HG03108 (cell line): ENCODE results near the gene PIAS4.
"Not testable (repeated sequence)": the region's sequence is repeated elsewhere in the genome, so short reads cannot be mapped to it uniquely, and the experiment has no call there.

Source experiments
- ATAC-seq: cut with Tn5 transposase; IDR thresholded peaks from one replicate; pipeline ENCODE4 v1.9.1; 2021; ENCODE audit warnings: moderate library complexity; ENCODE audit not compliant: unreplicated experiment

PIAS4 gene, protein sequence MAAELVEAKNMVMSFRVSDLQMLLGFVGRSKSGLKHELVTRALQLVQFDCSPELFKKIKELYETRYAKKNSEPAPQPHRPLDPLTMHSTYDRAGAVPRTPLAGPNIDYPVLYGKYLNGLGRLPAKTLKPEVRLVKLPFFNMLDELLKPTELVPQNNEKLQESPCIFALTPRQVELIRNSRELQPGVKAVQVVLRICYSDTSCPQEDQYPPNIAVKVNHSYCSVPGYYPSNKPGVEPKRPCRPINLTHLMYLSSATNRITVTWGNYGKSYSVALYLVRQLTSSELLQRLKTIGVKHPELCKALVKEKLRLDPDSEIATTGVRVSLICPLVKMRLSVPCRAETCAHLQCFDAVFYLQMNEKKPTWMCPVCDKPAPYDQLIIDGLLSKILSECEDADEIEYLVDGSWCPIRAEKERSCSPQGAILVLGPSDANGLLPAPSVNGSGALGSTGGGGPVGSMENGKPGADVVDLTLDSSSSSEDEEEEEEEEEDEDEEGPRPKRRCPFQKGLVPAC

DNA sequence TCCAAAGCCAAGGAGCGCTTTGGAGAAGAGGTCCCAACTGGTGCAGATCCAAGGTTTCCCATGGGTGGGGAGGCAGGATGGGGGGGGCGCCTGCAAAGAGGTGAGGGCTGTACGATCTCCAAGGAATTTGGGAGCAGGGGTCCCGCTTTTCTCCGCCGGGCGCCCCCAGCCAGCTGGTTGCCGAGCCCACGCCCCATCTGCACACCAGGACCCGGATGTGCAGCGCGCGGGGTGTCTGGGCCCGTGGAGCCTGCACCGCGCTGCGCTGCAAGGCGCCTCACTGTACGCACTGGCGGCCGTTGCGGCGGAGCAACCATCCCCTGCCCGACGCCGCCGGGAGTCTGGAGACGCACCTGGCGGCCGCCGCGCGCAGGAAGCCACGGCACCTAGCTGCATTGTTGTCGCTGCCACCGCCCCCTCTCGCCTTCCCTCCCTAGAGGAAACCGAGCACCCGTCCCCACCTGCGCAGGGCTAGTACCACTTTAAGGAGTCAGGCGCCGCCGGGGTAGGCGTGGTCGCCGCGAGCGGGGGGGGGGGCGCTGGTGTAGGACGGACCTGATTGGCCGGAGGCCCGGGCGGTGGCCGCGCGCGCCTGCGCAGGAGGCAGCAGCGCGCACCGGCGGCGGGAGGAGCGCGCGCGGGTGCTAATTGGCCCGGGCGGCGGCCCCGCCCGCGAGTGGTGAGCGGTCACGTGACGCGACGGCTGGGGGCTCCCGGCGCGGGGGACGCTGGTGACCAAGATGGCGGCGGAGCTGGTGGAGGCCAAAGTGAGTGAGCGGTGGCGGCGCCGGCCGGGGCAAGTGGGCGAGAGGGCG is at the start of gene PIAS4:
Gene PIAS4, plus strand, starts transcription at position 716 of the 815 bp plus-strand sequence. Its CDS starts 25 bp downstream, at position 741.
- ATAC-seq: peak; percentile 81

DNA sequence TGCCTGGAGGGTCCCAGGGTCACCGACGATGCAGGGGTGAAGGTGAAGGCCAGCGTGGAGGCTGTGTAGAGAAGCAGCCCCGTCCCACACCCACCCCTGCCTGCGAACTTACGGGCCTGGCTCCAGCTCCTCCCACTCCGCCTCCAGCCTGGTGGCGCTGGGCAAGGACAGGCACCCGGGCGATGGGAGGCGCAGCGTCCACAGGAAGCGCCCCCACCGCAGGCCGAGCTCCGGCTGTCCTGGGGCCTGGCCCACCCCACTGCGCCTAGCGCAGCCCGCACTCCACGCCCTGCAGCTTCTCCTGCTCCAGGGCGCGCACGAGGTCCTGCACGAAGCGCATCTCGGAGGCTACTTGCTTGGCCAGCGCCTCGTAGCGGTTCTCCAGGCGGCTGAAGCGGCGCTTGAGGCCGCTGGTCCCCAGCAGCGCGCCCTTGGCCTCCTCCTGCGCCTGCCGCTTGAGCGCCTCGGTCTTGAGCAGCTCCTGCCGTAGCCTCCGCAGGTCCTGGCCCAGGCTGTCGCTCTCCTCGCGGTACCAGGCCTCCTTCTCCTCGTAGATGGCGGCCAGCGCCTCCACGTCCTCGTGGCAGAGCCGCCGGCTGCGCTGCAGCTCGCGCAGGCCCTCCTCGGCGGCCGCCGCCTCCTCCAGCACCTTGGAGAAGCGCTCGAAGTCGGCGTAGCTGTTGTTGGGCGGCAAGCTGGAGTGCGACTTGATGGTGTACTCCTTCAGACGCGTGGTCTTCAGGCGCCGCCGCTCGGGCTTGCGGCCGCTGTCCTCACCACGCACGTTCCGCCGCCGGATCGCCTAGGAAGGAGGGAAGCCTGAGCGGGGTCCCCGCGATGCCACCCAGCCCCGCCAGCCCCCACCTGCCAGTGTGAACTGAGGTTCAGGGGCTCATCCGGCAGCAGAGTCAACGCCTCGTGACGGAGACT is 48.4 kb upstream of the PIAS4 start:
- ATAC-seq: no peak

DNA sequence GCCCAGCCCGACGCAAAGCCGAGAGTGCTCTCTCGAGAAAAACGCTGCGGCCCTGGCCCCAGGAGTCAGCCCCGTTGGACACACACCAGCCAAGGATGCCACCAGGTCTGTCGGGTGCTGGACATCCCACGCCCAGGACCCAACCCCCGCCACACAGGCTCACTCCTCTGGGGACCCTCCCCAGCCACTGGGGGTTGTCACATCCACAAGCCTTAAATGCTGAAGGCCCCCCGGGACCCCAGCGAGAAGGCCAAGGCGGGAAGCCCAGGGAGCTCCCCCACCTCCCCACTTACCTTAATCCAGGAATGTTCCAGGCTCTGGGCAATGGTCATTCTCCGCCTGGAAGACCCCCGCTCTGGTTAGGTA is 47.8 kb upstream of the PIAS4 start:
- ATAC-seq: no peak

DNA sequence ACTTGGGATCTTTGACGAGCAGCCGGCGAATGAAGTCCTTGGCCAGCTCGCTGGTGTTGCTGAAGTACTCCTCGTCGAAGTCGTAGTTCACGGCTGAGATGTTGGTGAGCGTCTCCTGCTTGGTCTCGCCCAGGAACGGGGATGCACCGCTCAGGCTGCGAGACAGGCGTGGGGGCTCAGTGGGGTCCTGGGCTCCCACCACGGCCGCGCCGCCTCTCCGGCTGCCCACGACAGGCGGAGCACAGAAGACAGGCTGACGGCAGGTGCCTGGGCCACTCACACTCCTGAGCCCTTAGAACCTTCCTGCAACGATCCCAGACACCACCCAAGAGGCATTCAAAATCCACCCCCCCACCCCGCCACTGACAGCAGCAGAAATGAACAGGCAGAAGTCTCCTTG is 46.5 kb upstream of the PIAS4 start:
- ATAC-seq: no peak

DNA sequence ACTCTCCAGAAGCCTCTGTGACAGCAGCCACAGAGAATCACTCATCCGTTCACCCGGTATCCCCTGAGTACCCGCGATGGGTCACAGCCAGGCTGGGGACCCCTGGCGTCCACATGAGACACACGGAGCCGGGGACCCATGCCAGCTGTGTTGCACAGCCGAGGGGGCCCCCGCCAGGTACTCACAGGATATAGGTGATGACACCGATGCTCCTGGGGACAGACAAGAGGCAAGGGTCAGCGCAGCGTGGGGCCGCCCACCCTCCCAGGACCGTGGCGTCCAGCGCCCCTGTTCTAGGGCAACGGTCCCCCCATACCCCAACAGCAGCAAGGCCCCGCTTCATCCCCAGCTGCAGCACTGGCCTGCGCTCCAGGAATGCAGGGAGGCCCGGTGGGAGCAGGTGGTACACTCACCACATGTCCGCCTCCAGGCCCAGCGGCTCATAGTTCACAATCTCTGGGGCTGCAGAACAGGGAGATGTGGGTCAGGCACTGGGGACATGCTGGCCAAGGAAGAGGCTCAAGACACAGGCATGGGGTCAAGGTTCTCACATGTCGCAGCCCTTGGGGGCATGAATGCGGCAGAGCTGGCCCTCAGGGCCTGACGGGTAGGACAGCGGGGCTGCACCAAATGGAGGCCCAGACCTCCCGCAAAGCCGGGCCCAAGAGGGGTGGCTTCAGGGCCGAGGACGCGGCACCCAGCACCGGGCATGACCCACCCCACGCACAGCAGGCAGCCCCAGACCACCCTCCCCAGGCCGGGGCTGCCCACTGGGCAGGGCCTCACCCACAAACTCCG is 43.9 kb upstream of the PIAS4 start:
- ATAC-seq: no peak

DNA sequence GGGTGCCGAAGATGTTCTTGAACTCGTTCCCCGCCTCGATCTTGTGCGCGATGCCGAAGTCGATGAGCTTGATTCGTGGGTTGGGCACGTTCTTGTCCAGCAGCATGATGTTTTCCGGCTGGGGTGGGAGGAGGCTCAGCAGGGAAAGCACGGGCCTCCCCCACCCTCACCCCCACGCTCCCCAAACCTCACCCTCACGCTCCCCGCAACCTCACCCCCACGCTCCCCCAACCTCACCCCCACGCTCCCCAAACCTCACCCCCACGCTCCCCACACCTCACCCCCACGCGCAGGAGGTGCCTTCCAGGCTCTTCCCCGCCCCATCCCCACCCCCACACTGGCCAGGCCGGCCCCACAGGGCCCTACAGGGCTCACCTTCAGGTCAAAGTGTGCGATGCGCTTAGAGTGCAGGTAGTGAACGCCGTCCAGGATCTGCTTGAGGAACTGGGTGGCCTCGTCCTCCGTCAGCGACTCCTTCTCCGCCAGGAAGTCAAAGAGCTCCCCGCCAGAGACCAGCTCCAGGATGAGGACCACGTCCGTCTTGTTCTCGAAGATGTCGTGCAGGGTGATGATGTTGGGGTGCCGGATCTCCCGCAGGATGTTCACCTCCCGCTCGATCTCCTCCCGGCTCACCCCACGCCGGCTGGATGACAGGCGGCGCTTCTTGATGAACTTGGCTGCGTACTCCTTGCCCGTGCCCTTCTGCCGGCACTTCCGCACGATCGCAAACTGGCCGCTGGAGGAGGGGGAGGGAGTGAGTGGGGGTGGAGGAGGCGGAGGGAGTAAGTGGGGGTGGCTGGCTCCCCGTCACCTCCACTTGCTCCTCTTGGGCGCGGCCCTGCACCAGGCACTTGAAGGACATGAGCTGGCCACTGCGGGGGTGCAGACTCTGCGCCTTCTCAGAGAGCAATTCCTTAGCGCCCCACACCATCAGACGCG is 43.0 kb upstream of the PIAS4 start:
- ATAC-seq: no peak

DNA sequence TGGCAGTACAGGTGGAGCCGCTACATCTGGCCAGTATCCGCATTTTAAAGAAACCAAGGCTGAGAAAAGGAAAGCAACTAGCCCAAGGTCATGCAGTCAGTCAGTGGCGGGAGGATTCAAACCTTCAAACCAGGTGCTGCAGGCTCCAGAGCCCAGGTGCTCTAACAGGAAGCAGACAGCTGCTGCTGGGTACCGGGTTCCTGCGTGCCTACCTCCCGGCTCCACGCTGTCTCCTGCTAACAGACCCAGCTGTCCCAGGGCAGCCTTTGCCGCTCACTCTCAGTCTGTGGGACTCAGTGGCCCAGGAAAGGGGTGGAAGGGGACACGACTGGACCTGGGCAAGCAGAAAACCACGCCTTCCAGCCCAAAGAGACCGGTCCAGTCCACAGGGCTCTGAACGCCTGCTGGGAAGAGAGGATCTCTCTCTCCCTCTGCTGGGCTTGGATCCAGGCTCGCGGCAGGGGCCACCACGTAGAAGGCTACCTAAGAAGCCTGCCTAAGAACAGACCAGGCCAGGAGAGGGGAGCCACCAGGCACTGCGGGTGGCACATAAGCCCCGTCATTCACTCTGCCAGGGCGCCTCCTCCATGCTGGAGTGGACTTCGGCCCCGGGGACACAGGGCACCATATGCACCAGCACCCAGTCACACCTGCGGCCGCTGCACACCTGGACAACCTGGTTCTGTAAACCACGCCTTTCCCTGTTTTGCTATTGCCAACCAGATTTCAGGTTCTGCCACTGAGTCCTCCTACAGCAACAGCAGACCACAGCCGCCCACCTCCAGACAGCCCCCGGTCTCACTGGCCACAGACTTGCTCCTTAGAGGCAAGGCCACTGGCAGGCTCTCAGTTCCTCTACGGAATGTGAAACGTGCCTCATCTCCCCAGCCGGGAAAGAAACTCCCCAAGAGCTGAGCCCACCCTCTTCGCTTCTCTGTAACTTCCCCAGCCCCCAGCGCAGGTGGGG is 41.2 kb upstream of the PIAS4 start:
- no peak for ATAC-seq

DNA sequence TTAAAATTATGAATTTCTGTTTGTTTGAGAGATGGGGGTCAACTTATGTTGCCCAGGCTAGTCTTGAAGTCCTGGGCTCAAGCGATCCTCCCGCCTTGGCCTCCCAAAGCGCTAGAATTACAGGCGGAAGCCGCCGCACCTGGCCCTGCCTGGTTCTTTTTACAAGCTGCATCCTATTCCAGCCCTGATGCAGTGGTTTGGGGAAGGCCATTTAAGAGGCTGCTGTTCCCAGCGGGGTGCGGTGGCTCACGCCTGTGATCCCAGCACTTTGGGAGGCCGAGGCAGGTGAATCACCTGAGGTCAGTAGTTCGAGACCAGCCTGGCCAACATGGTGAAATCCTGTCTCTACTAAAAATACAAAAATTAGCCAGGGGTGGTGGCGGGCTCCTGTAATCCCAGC is 39.6 kb upstream of the PIAS4 start:
- not testable (repeated sequence) for ATAC-seq

DNA sequence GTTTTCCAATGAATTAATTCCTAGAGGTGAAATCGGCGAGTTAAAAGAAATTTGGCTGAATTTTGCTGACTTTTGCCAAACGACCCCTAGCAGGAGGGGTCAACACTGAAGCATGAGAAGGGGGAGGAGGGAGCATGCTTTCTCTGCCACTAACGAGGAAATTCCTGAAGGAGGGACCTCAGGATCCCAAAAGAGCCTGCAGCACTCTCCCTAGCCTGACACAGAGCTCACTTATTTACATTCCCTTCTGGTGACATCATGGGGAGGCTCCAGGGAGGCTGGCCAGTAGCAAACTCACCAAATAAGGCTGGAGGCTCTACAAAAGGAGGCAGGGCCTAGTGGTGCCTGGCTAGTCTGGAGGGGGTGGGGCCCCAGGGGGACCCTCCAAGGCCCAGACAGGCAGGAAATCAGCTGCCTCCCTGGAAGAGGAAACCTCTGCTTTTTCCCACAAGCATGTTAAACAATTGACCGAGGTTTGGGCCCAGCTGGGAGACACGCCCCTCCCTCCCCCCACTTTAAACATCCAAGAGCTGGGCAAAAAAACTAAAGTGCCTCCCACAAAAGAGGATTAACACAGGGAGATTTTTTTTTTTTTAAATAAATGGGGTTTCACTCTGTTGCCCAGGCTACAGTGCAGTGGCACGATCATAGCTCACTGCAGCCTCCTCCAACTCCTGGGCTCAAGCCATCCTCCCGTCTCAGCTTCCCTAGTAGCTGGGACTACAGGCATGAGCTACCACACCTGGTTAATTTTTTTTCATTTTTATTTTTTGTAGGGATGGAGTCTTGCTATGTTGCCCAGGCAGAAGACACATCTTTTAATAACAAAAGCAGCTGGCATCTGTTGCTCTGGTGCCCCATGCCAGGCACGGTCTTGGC is 38.7 kb upstream of the PIAS4 start:
- ATAC-seq: no peak

DNA sequence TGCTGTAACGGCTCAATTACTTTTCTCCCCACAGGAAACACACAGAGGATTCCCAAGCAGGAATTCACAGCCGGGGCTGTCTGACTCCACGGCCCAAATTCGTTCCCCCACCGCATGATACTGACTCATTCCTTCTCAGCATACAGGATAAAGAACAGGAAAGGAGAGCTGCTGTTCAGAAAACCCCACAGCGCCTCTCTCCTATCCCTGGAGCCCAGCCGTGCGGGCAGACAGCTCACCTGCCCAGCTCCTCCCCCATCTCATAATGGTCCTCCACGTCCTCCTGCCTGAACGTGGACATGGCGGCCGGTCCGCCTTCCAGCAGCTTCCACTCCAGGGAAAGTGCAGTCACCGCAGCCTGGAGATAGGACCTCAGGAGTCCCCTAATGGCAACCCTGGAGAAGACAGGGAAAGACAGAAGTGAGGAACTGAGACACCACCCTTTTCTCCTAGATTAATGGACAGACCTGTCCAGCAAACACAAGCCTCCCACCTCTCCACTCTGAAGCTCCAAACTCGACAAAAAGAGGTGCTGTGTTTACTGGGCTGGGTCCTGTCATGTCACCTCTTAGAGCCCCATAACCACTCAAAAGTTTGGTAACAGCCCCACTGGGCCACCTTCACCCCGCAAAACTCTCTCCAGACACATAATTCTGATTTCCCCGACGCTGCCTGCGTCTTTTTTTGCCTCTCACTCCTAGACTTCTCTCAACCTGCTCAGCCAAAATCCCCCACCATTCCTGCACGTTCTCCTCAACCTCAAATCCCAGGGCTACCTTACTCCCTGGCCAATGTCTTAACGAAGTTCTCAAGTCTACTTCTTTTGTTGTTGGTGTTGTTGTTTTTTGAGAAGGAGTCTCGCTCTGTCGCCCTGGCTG is 37.9 kb upstream of the PIAS4 start:
- ATAC-seq: no peak

DNA sequence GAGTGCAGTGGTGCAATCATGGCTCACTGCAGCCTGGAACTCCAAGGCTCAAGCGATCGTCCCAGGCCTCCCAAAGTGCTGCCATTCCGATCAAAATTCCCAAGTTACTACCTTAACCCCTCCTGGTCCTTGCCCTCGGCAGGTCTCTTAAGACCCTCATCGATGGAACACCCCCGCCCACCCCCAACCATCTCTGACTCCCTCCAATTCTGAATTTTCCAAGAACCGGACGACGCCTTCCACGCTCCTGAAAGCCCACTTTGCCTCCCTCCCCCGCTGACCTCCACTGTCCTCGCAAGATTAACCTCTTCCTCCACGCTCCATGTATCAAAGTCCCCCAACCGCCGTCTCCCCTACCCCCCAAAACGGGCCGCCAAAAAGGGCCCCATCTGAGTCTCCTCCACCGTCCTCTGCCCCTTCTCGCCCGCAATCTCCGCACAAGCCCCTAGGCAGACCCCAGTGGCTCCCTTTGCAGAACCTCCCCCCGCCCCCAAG is 37.2 kb upstream of the PIAS4 start:
- ATAC-seq: no peak

DNA sequence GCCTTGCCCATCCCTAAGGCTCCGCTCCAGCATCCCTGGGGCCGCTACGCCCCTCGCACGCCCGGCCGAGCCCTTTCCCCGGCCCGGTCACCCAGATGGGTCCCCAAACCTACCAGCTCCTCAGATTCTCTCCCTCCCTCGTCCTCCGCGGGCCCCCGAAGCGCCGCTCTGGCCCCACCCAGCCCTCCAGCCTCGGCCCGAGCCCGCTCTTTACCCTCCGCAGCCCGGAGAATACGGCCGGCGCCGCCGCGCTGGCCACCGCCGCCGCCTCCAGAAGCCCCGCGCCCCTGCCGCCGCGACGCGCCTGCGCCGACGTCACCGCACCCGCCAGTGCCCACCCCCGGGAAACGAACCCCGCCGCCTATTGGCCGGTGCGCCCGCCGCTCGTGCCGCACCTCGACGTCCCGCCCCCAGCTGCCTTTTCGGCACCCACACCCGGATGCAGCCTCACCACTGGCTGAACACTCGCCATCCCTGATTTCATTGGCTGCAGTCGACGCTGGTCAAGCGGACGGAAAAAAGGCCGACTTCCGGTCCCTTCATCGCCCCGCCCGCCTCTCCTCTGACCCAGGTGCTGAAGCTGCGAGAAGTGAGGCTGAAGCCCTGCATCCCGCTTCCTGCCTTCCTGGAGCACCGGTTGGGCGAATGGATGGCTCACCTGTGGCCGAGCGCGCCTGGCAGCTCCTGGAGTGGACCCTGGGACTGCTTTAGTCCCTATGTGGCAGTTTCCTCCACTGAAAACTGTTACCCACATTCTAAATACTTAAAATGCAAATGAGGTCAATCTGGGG is 36.5 kb upstream of the PIAS4 start, which contains the start of gene DAPK3:
Gene DAPK3, minus strand, starts transcription at position 292 of the 791 bp plus-strand sequence. CDS start 1,364 bp downstream, outside the sequence.
- ATAC-seq: peak; percentile 96

DNA sequence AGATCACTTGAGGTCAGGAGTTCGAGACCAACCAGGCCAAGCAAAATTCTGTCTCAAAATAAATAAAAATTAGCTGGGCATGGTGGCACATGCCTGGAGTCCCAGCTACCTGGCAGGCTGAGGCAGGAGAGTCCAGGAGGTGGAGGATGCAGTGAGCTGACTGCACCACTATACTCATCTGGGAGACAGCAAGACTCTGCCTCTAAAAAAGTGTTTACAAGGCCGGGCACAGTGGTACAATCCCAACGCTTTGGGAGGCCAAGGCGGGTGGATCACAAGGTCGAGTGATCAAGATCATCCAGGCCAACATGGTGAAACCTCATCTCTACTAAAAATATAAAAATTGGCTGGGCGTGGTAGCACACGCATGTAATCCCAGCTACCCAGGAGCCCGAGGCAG is 32.4 kb upstream of the PIAS4 start:
- ATAC-seq: no peak

DNA sequence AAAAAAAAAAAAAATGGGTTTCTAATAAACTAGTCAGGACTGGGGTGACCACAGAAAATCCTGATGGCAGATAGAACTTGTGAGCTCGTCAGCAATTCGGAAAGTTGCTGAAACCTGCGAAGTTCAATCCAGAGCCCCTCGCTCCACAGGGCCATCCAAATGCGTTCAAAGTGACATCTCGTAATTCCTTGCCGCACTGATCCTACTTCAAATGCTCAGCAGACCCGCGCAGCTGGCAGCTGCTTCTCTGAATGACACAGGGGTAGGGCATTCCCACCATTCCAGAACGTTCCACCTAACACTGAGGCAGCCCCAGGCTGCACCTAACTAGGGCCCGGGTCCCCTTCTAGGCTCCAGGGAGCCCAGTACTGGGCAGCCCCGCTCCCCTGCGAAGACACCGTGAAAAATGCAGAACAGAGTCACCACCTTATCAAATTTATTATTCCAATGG is 31.9 kb upstream of the PIAS4 start:
- ATAC-seq: no peak
